Fibroblast of skin of scalp (primary cell): ENCODE data around the gene RAB29.
A peak's percentile ranks its signal among the peaks of the same experiment; 100 is the strongest.

Experiments used
- DNase-seq: peaks from one replicate; pipeline ENCODE4 v3.0.0-alpha.2; 2013

RAB29 gene

GRCh38 chr1:205794011-205794730 lies 18.9 kb upstream of the RAB29 start:
- DNase-seq = no peak

- DNase-seq = no peak
Observed at GRCh38 chr1:205792961-205793673, 17.8 kb upstream of the RAB29 start.

GRCh38 chr1:205792481-205792881 lies 17.2 kb upstream of the RAB29 start:
- no peak for DNase-seq

- peak; percentile 55 for DNase-seq
Observed at GRCh38 chr1:205791568-205792180, 16.4 kb upstream of the RAB29 start.

- DNase-seq = no peak
Observed at GRCh38 chr1:205787287-205787916, 12.1 kb upstream of the RAB29 start.

GRCh38 chr1:205786601-205787000 lies 11.3 kb upstream of the RAB29 start:
- no peak for DNase-seq

GRCh38 chr1:205785446-205785845 lies 10.2 kb upstream of the RAB29 start:
- no peak for DNase-seq

GRCh38 chr1:205783904-205784303 lies 8.6 kb upstream of the RAB29 start:
- DNase-seq = no peak

- DNase-seq = no peak
Observed at GRCh38 chr1:205783433-205783795, 8.1 kb upstream of the RAB29 start.

- DNase-seq = no peak
Observed at GRCh38 chr1:205782627-205783432, 7.5 kb upstream of the RAB29 start.

GRCh38 chr1:205780335-205780734 lies 5.1 kb upstream of the RAB29 start:
- no peak for DNase-seq

GRCh38 chr1:205777994-205778393 lies 2.7 kb upstream of the RAB29 start:
- DNase-seq = no peak

GRCh38 chr1:205775717-205776056 lies 405 bp upstream of the RAB29 start:
- peak; percentile 53 for DNase-seq

- DNase-seq = no peak
Observed at GRCh38 chr1:205774198-205775014, 876 bp downstream of the RAB29 start.

- DNase-seq = peak; percentile 31
Observed at GRCh38 chr1:205772607-205773032, 2.7 kb downstream of the RAB29 start.

- no peak for DNase-seq
Observed at GRCh38 chr1:205770618-205771017, 4.7 kb downstream of the RAB29 start.

- DNase-seq = peak; percentile 65
Observed at GRCh38 chr1:205769641-205770365, 5.5 kb downstream of the RAB29 start.

GRCh38 chr1:205767248-205767647 lies 8.0 kb downstream of the RAB29 start:
- no peak for DNase-seq

GRCh38 chr1:205766570-205766969 lies 8.7 kb downstream of the RAB29 start:
- no peak for DNase-seq

GRCh38 chr1:205766038-205766437 lies 9.2 kb downstream of the RAB29 start:
- DNase-seq = peak; percentile 33

GRCh38 chr1:205764578-205764977 lies 10.7 kb downstream of the RAB29 start:
- no peak for DNase-seq
